AG04450 (cell line): ENCODE data around the gene TXNRD2. TPM values are rescaled to one million over a fixed set of nuclear protein-coding genes. Genes with fewer than 3 reads are reported as not detected.

Source experiments
- CTCF ChIA-PET: fragments of 300-600, 350-600 bp; formaldehyde crosslinking; extraction: SDS; loops from one replicate; lab custom pipeline; 2022; ENCODE audit warnings: antibody characterized with exemption, inconsistent platforms; lab: Charles Lee
- POLR2A ChIA-PET: fragments of 350-600 bp; formaldehyde crosslinking; extraction: SDS; loops from one replicate; lab custom pipeline; 2021; ENCODE audit warnings: antibody characterized with exemption, inconsistent platforms; lab: Yijun Ruan, JAX
- DNase-seq: peaks from one replicate; pipeline ENCODE4 v3.0.0-alpha.2; 2011; ENCODE audit warnings: low read depth, low spot score
- H3K27ac ChIP-seq: one replicate; pipeline ENCODE4 v1.5.1; 2012; ENCODE audit warnings: low read depth, low read length, control low read depth
- H3K27me3 ChIP-seq: one replicate; pipeline ENCODE4 v1.6.0; 2012; ENCODE audit warnings: low read length; ENCODE audit not compliant: control insufficient read depth, insufficient read depth
- H3K4me3 ChIP-seq: 2 replicates; pipeline ENCODE4 v1.5.1; 2011; ENCODE audit warnings: mild to moderate bottlenecking, low read depth, low read length, control low read depth
- H3K9me3 ChIP-seq: 2 replicates; pipeline ENCODE4 v1.5.1; 2012; ENCODE audit warnings: low read length; ENCODE audit not compliant: control insufficient read depth, insufficient read depth
- polyA plus RNA-seq: library from polyadenylated mRNA; depleted of rRNA; stranded (reverse); fragments of >200 nt; gene quantifications from 2 replicates; pipeline ENCODE4 v1.2.3, GENCODE V29; 2011
- TF ChIP-seq, protein P1 (sequence below): IDR thresholded peaks from 2 replicates; pipeline ENCODE4 v1.5.1; 2011; ENCODE audit warnings: low read depth, low read length, control low read depth, inconsistent platforms

Gene TXNRD2
- polyA plus RNA-seq, 1 experiment: 13.3 TPM

DNA sequence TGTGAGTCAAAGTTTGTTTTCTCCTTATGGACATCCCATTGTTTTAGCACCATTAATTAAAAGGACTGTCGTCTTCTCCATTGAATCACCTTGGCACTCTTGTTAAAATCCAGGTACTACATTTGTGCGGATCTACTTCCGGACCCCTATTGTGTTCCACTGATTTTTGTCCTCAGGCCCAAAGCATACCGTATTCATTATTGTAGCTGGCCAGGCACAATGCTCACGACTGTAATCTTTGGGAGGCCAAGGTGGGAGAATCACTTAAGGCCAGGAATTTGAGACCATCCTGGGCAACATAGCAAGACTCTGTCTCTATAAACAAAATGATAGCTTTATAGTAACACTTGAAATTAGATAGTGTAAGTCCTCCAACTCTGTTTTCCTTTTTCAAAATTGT lies 78.0 kb downstream of the TXNRD2 start:
- TF ChIP-seq, protein P1, sequence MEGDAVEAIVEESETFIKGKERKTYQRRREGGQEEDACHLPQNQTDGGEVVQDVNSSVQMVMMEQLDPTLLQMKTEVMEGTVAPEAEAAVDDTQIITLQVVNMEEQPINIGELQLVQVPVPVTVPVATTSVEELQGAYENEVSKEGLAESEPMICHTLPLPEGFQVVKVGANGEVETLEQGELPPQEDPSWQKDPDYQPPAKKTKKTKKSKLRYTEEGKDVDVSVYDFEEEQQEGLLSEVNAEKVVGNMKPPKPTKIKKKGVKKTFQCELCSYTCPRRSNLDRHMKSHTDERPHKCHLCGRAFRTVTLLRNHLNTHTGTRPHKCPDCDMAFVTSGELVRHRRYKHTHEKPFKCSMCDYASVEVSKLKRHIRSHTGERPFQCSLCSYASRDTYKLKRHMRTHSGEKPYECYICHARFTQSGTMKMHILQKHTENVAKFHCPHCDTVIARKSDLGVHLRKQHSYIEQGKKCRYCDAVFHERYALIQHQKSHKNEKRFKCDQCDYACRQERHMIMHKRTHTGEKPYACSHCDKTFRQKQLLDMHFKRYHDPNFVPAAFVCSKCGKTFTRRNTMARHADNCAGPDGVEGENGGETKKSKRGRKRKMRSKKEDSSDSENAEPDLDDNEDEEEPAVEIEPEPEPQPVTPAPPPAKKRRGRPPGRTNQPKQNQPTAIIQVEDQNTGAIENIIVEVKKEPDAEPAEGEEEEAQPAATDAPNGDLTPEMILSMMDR: no peak
- Histone ChIP-seq H3K4me3 (no peak overlapping the region), H3K27me3 (no peaks in the 10 kb centered on the region), H3K9me3 (no peaks in the 10 kb centered on the region), H3K27ac (no peak overlapping the region)
- ChIA-PET CTCF (no interaction called here), POLR2A (no interaction called here)
- no peak for DNase-seq

DNA sequence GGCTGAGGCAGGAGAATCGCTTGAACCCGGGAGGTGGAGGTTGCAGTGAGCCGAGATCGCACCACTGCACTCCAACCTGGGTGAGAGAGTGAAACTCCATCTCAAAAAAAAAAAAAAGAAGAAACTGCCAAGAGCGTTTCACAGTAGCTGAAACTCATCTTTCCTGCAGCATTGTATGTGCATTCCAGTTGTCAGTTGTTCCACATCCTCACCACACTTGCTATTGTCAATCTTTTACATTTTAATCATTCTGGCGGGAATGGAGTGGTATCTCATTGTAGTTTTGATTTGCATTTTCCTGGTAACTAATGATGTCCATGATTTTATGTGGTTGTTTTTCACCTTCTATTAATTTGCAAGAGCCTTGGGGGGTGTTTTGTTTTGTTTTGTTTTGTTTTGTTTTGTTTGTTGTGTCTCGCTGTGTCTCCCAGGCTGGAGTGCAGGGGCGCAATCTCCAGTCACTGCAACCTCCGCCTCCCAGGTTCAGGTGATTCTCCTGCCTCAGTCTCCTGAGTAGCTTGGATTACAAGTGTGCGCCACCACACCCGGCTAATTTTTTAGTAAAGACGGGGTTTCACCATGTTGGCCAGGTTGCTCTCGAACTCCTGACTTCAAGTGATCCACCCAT lies 78.9 kb downstream of the TXNRD2 start:
- no peaks in the 10 kb centered on the region for H3K27me3 ChIP-seq
- no peak for DNase-seq
- POLR2A ChIA-PET: interaction anchor here (0.7 kb wide), 1 partner anchor 19 kb away, joined by 4 read pairs; no protein-coding TSS in a partner anchor
- TF ChIP-seq, protein P1: no peak
- H3K27ac ChIP-seq: no peak overlapping the region
- CTCF ChIA-PET: no interaction called here
- no peaks in the 10 kb centered on the region for H3K9me3 ChIP-seq
- H3K4me3 ChIP-seq: no peak overlapping the region

DNA sequence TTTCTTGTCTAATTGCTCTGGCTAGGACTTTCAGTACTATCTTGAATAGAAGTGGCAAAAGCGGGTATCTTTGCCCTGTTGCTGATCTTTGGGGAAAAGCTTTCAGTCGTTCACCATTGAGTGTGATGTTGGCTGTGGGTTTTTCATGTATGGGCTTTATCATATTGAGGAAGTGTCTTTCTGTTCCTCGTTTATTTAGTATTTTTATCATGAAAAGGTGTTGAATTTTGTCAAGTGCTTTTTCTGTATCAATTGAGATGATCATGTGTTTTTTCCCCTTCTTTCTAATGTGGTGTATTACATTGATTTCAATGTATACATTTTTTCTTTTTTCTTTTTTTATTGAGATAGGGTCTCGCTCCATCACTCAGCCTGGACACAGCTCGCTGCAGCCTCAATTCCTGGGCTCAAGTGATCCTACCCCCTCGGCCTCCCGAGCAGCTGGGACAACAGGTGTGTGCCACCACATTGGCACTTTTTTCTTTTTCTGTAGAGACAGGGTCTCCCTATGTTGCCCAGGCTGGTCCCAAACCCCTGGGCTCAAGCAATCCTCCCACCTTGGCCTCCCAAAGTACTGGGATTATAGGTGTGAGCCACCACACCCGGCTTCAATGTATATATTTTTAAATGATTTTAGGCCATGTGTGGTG lies 81.6 kb downstream of the TXNRD2 start:
- ChIA-PET CTCF (no interaction called here), POLR2A (no interaction called here)
- Histone ChIP-seq H3K27ac (no peak overlapping the region), H3K27me3 (no peaks in the 10 kb centered on the region), H3K9me3 (no peaks in the 10 kb centered on the region; the same call in 1 of the 2 replicates), H3K4me3 (no peak overlapping the region)
- TF ChIP-seq, protein P1: no peak
- no peak for DNase-seq

DNA sequence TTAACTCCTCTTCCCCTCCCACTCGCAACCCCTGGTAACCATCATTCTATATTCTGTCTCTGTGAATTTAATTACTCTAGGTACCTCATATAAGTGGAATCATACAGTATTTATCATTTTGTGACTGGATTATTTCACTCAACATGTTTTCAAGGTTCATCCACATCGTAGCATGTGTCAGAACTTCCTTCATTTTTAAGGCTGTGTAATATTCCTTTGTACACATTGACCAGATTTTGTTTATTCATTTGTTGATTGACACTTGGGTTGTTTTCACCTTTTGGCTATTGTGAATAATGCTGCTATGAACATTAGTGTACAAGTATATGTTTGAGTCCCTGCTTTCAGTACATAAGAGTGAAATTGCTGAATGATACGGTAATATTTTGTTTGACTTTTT lies 84.2 kb downstream of the TXNRD2 start:
- POLR2A ChIA-PET: no interaction called here
- CTCF ChIA-PET: no interaction called here
- TF ChIP-seq, protein P1: no peak
- Histone ChIP-seq H3K9me3 (no peaks in the 10 kb centered on the region; the same call in 1 of the 2 replicates), H3K27ac (no peak overlapping the region), H3K4me3 (no peak overlapping the region), H3K27me3 (no peaks in the 10 kb centered on the region)
- DNase-seq: no peak
